K562 (cell line): ENCODE measurements around the gene TP53BP1. TPM values are rescaled to one million over a fixed set of nuclear protein-coding genes. Genes with fewer than 3 reads are reported as not detected.

Experiments
- BRF2 ChIP-seq: IDR thresholded peaks from 3 replicates; pipeline ENCODE4 v1.6.1; 2011; ENCODE audit warnings: borderline replicate concordance, mild to moderate bottlenecking; ENCODE audit not compliant: insufficient read length, insufficient read depth
- CREB3 ChIP-seq: fragments of 450-650 bp; conservative IDR thresholded peaks from 2 replicates; pipeline ENCODE4 v1.6.1; 2016; ENCODE audit warnings: missing genetic modification characterization, low read depth, mild to moderate bottlenecking, missing compliant biosample characterization, moderate library complexity
- FOXJ3 ChIP-seq: sonication (generic); formaldehyde crosslinking; IDR thresholded peaks from 2 replicates; pipeline ENCODE4 v1.4.0; 2020; ENCODE audit warnings: mild to moderate bottlenecking, missing genetic modification reagents
- FOXK2 ChIP-seq, 2 experiments: fragments of 450-650 bp; IDR thresholded peaks in 1 of 2; conservative IDR thresholded peaks in 1 of 2; 2 replicates each; pipeline ENCODE4 v1.6.1; 2016; ENCODE audit warnings: low read depth in 2 of 2, mild to moderate bottlenecking in 1 of 2
- GABPB1 ChIP-seq: sonication (generic); formaldehyde crosslinking; IDR thresholded peaks from 2 replicates; pipeline ENCODE4 v1.8.0; 2022; ENCODE audit warnings: mild to moderate bottlenecking, missing genetic modification reagents
- KAT7 ChIP-seq: sonication (generic); formaldehyde crosslinking; IDR thresholded peaks from 2 replicates; pipeline ENCODE4 v1.8.0; 2022; ENCODE audit warnings: missing genetic modification reagents, mild to moderate bottlenecking, borderline replicate concordance
- LARP7 ChIP-seq: fragments of 450-650 bp; IDR thresholded peaks from 2 replicates; pipeline ENCODE4 v1.6.1; 2016
- MBD1 ChIP-seq: fragments of 250-450 bp; sonication (Bioruptor Pico); IDR thresholded peaks from 2 replicates; pipeline ENCODE4 v1.8.0; 2022; ENCODE audit warnings: inconsistent platforms
- NFXL1 ChIP-seq: fragments of 450-650 bp; formaldehyde crosslinking; IDR thresholded peaks from 2 replicates; pipeline ENCODE4 v1.4.0; 2021; ENCODE audit warnings: mild to moderate bottlenecking
- NR1H2 ChIP-seq: sonication (generic); formaldehyde crosslinking; IDR thresholded peaks from 2 replicates; pipeline ENCODE4 v1.4.0; 2020; ENCODE audit warnings: mild to moderate bottlenecking, missing genetic modification reagents
- PRMT5 ChIP-seq: sonication (generic); formaldehyde crosslinking; IDR thresholded peaks from 2 replicates; pipeline ENCODE4 v1.5.0; 2020; ENCODE audit warnings: missing genetic modification reagents
- RBM14 ChIP-seq: fragments of 200-400 bp; formaldehyde crosslinking; IDR thresholded peaks from 2 replicates; pipeline ENCODE4 v1.6.1; 2018; ENCODE audit warnings: low read depth, mild to moderate bottlenecking, low read length, moderate library complexity, borderline replicate concordance; ENCODE audit not compliant: insufficient read depth
- TRIM28 ChIP-seq: fragments of 450-650 bp; IDR thresholded peaks from 2 replicates; pipeline ENCODE4 v1.6.1; 2017
- ZC3H4 ChIP-seq: sonication (generic); formaldehyde crosslinking; IDR thresholded peaks from 2 replicates; pipeline ENCODE4 v1.9.0; 2021; ENCODE audit warnings: missing genetic modification reagents, borderline replicate concordance
- ZNF12 ChIP-seq: sonication (generic); formaldehyde crosslinking; IDR thresholded peaks from 2 replicates; pipeline ENCODE4 v1.4.0; 2020; ENCODE audit warnings: mild to moderate bottlenecking, missing genetic modification reagents
- ZNF384 ChIP-seq: IDR thresholded peaks from 2 replicates; pipeline ENCODE4 v1.6.1; 2012; ENCODE audit warnings: low read depth, low read length, improper control_type of control experiment
- ZNF444 ChIP-seq: fragments of 250-450 bp; sonication (Bioruptor Pico); IDR thresholded peaks from 2 replicates; pipeline ENCODE4 v1.4.0; 2020; ENCODE audit warnings: mild to moderate bottlenecking, moderate library complexity
- ZNF583 ChIP-seq: fragments of 250-450 bp; sonication (Bioruptor Pico); IDR thresholded peaks from 2 replicates; pipeline ENCODE4 v1.4.0; 2020
- ZNF584 ChIP-seq: fragments of 200-800 bp; sonication (Bioruptor generic); IDR thresholded peaks from 2 replicates; pipeline ENCODE4 v1.6.1; 2016; ENCODE audit warnings: low read depth, mild to moderate bottlenecking, missing genetic modification characterization, missing compliant biosample characterization
- polyA plus RNA-seq, 8 experiments: library from polyadenylated mRNA; depleted of rRNA in 4 of 8; stranded (reverse) in 5 of 8; unstranded in 3 of 8; fragments of >200 nt; fragmentation: Nextera tagmentation in 2 of 8; fragmentation: Illumina TruSeq in 1 of 8; extraction: Ambion mirVana in 2 of 8; extraction: Trizol in 1 of 8; gene quantifications; 2 replicates each; pipeline versions ENCODE4 v1.2.1 to v1.2.3, GENCODE V29; 2011 to 2014; ENCODE audit warnings: inconsistent platforms in 1 of 8, missing spikeins in 1 of 8
- total RNA-seq, 7 experiments: library from RNA; depleted of rRNA in 6 of 7; stranded (reverse); fragments of >200 nt in 6 of 7; fragmentation: Illumina TruSeq in 2 of 7; extraction: Trizol in 2 of 7; gene quantifications; 2 replicates each; pipeline versions ENCODE4 v1.2.1 to v1.2.3, GENCODE V29; 2011 to 2021; ENCODE audit warnings: low replicate concordance in 1 of 7
- TF ChIP-seq, protein P1 (sequence below): fragments of 250-450 bp; sonication (Bioruptor Pico); IDR thresholded peaks from 2 replicates; pipeline ENCODE4 v1.6.1; 2021; ENCODE audit warnings: mild to moderate bottlenecking
- TF ChIP-seq, protein P2 (sequence below): fragments of 450-650 bp; IDR thresholded peaks from 2 replicates; pipeline ENCODE4 v1.6.1; 2017; ENCODE audit warnings: mild to moderate bottlenecking, moderate library complexity
- TF ChIP-seq, protein P3 (sequence below): sonication (generic); formaldehyde crosslinking; IDR thresholded peaks from 2 replicates; pipeline ENCODE4 v1.8.0; 2022; ENCODE audit warnings: mild to moderate bottlenecking, low read depth, missing genetic modification reagents

Gene TP53BP1
- total and polyA plus RNA-seq, 9 of the 15 experiments (the other 6 are each of a cell fraction or from before 2014, with no cell fraction given) = 5.7 to 63.3 (median 30.9) TPM

- no peak for TF ChIP-seq FOXJ3 (CRISPR knock-in tag)
- no peak for TF ChIP-seq TRIM28
- TF ChIP-seq FOXK2 (conservative IDR thresholded peaks at IDR 0.05 in 1 of 2, IDR thresholded peaks at IDR 0.05 in 1 of 2; ENCODE audit: low read depth in 2 of 2) = no peak
- TF ChIP-seq GABPB1 (CRISPR knock-in tag) = no peak
- no peak for TF ChIP-seq CREB3 (tag)
- no peak for TF ChIP-seq ZNF444 (CRISPR knock-in tag)
- TF ChIP-seq, protein P1, sequence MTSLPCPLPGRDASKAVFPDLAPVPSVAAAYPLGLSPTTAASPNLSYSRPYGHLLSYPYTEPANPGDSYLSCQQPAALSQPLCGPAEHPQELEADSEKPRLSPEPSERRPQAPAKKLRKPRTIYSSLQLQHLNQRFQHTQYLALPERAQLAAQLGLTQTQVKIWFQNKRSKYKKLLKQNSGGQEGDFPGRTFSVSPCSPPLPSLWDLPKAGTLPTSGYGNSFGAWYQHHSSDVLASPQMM (CRISPR knock-in tag) = no peak
- no peak for TF ChIP-seq ZC3H4 (CRISPR knock-in tag)
- no peak for TF ChIP-seq NFXL1
- no peak for TF ChIP-seq BRF2
- TF ChIP-seq, protein P2, sequence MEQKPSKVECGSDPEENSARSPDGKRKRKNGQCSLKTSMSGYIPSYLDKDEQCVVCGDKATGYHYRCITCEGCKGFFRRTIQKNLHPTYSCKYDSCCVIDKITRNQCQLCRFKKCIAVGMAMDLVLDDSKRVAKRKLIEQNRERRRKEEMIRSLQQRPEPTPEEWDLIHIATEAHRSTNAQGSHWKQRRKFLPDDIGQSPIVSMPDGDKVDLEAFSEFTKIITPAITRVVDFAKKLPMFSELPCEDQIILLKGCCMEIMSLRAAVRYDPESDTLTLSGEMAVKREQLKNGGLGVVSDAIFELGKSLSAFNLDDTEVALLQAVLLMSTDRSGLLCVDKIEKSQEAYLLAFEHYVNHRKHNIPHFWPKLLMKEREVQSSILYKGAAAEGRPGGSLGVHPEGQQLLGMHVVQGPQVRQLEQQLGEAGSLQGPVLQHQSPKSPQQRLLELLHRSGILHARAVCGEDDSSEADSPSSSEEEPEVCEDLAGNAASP = no peak
- no peak for TF ChIP-seq ZNF583 (CRISPR knock-in tag)
- TF ChIP-seq PRMT5 (CRISPR knock-in tag) = no peak
- no peak for TF ChIP-seq RBM14
- no peak for TF ChIP-seq ZNF384
- no peak for TF ChIP-seq ZNF12
- TF ChIP-seq KAT7 (CRISPR knock-in tag) = no peak
- no peak for TF ChIP-seq MBD1
- TF ChIP-seq LARP7 = no peak
- no peak for TF ChIP-seq NR1H2 (CRISPR knock-in tag)
- TF ChIP-seq, protein P3, sequence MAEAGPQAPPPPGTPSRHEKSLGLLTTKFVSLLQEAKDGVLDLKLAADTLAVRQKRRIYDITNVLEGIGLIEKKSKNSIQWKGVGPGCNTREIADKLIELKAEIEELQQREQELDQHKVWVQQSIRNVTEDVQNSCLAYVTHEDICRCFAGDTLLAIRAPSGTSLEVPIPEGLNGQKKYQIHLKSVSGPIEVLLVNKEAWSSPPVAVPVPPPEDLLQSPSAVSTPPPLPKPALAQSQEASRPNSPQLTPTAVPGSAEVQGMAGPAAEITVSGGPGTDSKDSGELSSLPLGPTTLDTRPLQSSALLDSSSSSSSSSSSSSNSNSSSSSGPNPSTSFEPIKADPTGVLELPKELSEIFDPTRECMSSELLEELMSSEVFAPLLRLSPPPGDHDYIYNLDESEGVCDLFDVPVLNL = no peak
- TF ChIP-seq ZNF584 = peak; percentile 67
These were observed 23.1 kb downstream of the TP53BP1 start (continued) for GRCh38 chr15:43469867-43470266.
